ENCODE measurements around the gene LGALS3BP. TPM values are rescaled to one million over a fixed set of nuclear protein-coding genes. Genes with fewer than 3 reads are reported as not detected.

Gene LGALS3BP
- total RNA-seq, 4 donors from 2014 or later: 191 to 392 (median 296) TPM

- Histone ChIP-seq H3K27me3 (no peaks in the 10 kb centered on the region), H3K4me3 (no peak overlapping the region), H3K4me1 (peaks cover 0 to 40% (median 6%) of the 10 kb centered on the region in 4 donors), H3K36me3 (peaks cover 0 to 89% (median 29%) of the 10 kb centered on the region in 3 donors), H3K9me3 (no peaks in the 10 kb centered on the region), H3K27ac (peak overlapping the region in 2 of 4 donors; percentile 5 to 66)
- no peak for TF ChIP-seq EP300 (IDR thresholded peaks at IDR 0.05)
- TF ChIP-seq CTCF (IDR thresholded peaks at IDR 0.05): no peak
- no peak for TF ChIP-seq POLR2A (IDR thresholded peaks at IDR 0.05)
- DNase-seq (ENCODE audit: low spot score in 2 of 2): no peak
- WGBS, 2 donors: 64 to 72% methylated on average over 6 of the region's 6 CpGs
Measured at GRCh38 chr17:78997881-78998280, 18.2 kb upstream of the LGALS3BP start.

GRCh38 chr17:78997231-78997741, 17.6 kb upstream of the LGALS3BP start:
- H3K27me3 ChIP-seq: no peaks in the 10 kb centered on the region
- no peak overlapping the region for H3K4me3 ChIP-seq
- WGBS, 2 donors: 86 to 95% methylated on average over 19 to 27 of the region's 27 CpGs
- H3K4me1 ChIP-seq: peaks cover 0 to 41% (median 6%) of the 10 kb centered on the region in 4 donors
- no peak for DNase-seq (ENCODE audit: low spot score in 2 of 2)
- TF ChIP-seq EP300 (IDR thresholded peaks at IDR 0.05) (no peak), POLR2A (IDR thresholded peaks at IDR 0.05) (no peak), CTCF (IDR thresholded peaks at IDR 0.05) (no peak)
- peaks cover 0 to 89% (median 29%) of the 10 kb centered on the region in 3 donors for H3K36me3 ChIP-seq
- H3K9me3 ChIP-seq: no peaks in the 10 kb centered on the region
- H3K27ac ChIP-seq: peak overlapping the region in 1 of 4 donors; percentile 60

- peak overlapping the region in 2 of 4 donors; percentile 11 to 60 for H3K27ac ChIP-seq
- H3K4me3 ChIP-seq: no peak overlapping the region
- H3K27me3 ChIP-seq: no peaks in the 10 kb centered on the region
- H3K36me3 ChIP-seq: peaks cover 0 to 93% (median 29%) of the 10 kb centered on the region in 3 donors
- TF ChIP-seq CTCF (IDR thresholded peaks at IDR 0.05) (no peak), POLR2A (IDR thresholded peaks at IDR 0.05) (no peak), EP300 (IDR thresholded peaks at IDR 0.05) (no peak)
- H3K4me1 ChIP-seq: peaks cover 0 to 41% (median 6%) of the 10 kb centered on the region in 4 donors
- no peak for DNase-seq (ENCODE audit: low spot score in 2 of 2)
- 93% methylated on average over 16 of the region's 16 CpGs for WGBS, 2 donors
- no peaks in the 10 kb centered on the region for H3K9me3 ChIP-seq
Measured at GRCh38 chr17:78996781-78997201, 17.1 kb upstream of the LGALS3BP start.

- Histone ChIP-seq H3K27ac (peak overlapping the region in 2 of 4 donors; percentile 11 to 60), H3K36me3 (peaks cover 0 to 93% (median 36%) of the 10 kb centered on the region in 3 donors), H3K4me1 (peaks cover 0 to 41% (median 6%) of the 10 kb centered on the region in 4 donors), H3K27me3 (no peaks in the 10 kb centered on the region), H3K4me3 (no peak overlapping the region), H3K9me3 (no peaks in the 10 kb centered on the region)
- no peak for DNase-seq (ENCODE audit: low spot score in 2 of 2)
- WGBS, 2 donors: 58 to 80% methylated on average over 15 to 18 of the region's 18 CpGs
- TF ChIP-seq CTCF (IDR thresholded peaks at IDR 0.05) (no peak), POLR2A (IDR thresholded peaks at IDR 0.05) (no peak), EP300 (IDR thresholded peaks at IDR 0.05) (no peak)
Measured at GRCh38 chr17:78995761-78996451, 16.2 kb upstream of the LGALS3BP start.

Data from tibial nerve (tissue), 4 donors.